ENCODE results near the gene C11orf21. TPM values are rescaled to one million over a fixed set of nuclear protein-coding genes. Genes with fewer than 3 reads are reported as not detected.
A peak's percentile ranks its signal among the peaks of the same experiment; 100 is the strongest.

C11orf21 gene
- total RNA-seq, 1 donor: not detected

- DNase-seq (ENCODE audit: low read depth): peak; percentile 29
- TF ChIP-seq, protein P1, sequence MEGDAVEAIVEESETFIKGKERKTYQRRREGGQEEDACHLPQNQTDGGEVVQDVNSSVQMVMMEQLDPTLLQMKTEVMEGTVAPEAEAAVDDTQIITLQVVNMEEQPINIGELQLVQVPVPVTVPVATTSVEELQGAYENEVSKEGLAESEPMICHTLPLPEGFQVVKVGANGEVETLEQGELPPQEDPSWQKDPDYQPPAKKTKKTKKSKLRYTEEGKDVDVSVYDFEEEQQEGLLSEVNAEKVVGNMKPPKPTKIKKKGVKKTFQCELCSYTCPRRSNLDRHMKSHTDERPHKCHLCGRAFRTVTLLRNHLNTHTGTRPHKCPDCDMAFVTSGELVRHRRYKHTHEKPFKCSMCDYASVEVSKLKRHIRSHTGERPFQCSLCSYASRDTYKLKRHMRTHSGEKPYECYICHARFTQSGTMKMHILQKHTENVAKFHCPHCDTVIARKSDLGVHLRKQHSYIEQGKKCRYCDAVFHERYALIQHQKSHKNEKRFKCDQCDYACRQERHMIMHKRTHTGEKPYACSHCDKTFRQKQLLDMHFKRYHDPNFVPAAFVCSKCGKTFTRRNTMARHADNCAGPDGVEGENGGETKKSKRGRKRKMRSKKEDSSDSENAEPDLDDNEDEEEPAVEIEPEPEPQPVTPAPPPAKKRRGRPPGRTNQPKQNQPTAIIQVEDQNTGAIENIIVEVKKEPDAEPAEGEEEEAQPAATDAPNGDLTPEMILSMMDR (IDR thresholded peaks at IDR 0.05; ENCODE audit: insufficient read depth, low read length): no peak
- no peak overlapping the region for H3K4me3 ChIP-seq (ENCODE audit: low read depth, low read length)
Measured at GRCh38 chr11:2269601-2270321, 32.0 kb downstream of the C11orf21 start.

GRCh38 chr11:2268729-2269600 lies 32.8 kb downstream of the C11orf21 start:
- H3K4me3 ChIP-seq (ENCODE audit: low read depth, low read length): no peak overlapping the region
- TF ChIP-seq, protein P1 (IDR thresholded peaks at IDR 0.05; ENCODE audit: insufficient read depth, low read length): no peak
- peak; percentile 2 for DNase-seq (ENCODE audit: low read depth)

DNA sequence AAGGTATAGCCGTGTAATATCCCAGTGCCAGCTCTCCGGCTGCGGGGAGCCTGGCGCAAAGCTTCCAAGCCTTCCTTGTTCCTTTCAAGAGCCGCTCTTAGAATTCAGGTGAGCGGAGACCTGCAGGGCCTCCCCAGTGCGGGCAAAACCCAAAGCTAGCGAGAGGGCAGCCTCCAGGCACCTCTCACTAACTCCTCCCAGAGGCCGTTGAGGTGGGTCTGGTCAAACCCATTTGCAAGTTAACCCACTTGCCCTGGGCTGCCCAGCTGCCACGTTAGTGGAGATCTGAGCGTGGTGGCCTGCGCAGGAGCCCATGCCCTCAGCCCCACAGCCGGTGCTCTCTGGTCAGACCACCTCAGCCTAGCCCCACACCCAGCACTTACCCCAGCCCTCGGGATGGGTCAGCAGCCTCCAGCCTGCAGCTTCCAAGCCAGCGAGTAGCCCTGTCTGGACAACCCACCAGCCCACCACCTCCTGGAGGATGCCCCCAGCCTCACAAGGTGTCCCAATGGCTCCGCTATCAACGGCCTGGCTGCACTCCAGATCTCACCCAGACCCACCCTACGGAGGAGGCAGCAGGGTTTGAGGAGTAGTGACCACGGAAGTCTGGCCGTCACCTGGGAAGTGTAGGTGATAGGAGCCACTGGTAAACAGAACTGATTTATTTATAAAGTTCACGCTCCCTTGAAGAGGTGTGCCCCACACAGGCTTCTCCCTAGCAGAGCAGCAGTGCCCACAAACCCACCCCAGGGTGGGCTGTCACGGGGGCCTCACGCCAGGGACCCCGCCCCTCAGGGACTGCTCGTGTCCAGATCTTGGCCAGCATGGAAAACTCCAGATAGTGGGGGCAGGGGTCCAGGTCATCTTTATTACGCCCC lies 33.6 kb downstream of the C11orf21 start:
- TF ChIP-seq, protein P1 (IDR thresholded peaks at IDR 0.05; ENCODE audit: insufficient read depth, low read length): no peak
- no peak overlapping the region for H3K4me3 ChIP-seq (ENCODE audit: low read depth, low read length)
- DNase-seq (ENCODE audit: low read depth): no peak

DNA sequence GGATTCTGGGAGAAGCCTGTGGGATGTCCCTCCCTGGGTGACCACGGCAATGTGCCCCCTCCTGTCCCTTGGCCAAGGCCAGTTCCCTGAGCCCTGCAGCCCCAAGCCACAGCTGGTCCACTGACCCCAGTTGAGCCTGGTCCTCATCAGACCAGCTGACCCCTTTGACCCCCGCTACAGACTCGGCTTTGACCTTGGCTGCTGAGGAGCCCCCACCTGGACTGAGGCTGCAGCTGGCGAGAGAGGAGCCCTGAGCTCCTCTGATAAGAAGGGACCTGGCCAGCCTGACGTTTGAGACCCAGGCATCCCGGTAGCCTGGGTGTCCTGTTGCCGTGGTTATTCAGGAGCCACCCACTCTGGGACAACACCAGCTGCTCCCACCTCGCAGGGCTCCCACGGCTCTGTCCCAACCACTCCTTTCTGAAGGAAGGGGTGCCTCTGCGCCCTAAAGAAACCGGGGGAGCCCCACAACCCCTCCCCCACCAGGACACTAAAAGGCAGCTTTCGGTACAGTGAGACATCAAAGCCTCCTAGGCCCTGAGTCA lies 34.3 kb downstream of the C11orf21 start:
- no peak overlapping the region for H3K4me3 ChIP-seq (ENCODE audit: low read depth, low read length)
- no peak for DNase-seq (ENCODE audit: low read depth)
- TF ChIP-seq, protein P1 (IDR thresholded peaks at IDR 0.05; ENCODE audit: insufficient read depth, low read length): no peak

GRCh38 chr11:2266586-2267305 lies 35.0 kb downstream of the C11orf21 start:
- H3K4me3 ChIP-seq (ENCODE audit: low read depth, low read length): no peak overlapping the region
- no peak for DNase-seq (ENCODE audit: low read depth)
- TF ChIP-seq, protein P1 (IDR thresholded peaks at IDR 0.05; ENCODE audit: insufficient read depth, low read length): no peak

Measured in fibroblast of the aortic adventitia (primary cell).